ENCODE results near the gene NEDD4L.

NEDD4L gene

DNA sequence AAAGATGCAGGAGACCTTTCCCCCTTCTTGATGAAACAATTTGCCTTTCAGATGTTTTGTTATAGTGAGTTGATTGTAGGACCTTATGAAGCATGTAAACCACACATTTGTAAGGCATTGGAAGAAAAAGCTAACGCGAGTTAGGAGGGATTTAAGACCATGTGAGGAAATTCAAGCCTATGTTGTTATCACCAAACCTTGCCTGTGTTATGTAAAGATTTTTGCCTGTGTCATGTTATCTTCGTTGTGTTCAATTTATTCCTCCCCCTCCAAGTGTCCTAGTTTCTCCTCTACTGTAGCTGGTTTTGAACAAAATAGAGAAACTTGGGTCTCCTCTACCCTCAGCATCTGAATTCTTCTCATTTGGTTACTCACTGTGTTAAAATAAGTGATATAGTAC, 173.0 kb downstream of the NEDD4L start:
- no peak for DNase-seq

- DNase-seq: no peak
Measured at GRCh38 chr18:58218117-58218516, 174.1 kb downstream of the NEDD4L start.

- DNase-seq: no peak
Measured at GRCh38 chr18:58221060-58221725, 177.2 kb downstream of the NEDD4L start.

GRCh38 chr18:58222432-58223125, 178.6 kb downstream of the NEDD4L start:
- DNase-seq: no peak

DNA sequence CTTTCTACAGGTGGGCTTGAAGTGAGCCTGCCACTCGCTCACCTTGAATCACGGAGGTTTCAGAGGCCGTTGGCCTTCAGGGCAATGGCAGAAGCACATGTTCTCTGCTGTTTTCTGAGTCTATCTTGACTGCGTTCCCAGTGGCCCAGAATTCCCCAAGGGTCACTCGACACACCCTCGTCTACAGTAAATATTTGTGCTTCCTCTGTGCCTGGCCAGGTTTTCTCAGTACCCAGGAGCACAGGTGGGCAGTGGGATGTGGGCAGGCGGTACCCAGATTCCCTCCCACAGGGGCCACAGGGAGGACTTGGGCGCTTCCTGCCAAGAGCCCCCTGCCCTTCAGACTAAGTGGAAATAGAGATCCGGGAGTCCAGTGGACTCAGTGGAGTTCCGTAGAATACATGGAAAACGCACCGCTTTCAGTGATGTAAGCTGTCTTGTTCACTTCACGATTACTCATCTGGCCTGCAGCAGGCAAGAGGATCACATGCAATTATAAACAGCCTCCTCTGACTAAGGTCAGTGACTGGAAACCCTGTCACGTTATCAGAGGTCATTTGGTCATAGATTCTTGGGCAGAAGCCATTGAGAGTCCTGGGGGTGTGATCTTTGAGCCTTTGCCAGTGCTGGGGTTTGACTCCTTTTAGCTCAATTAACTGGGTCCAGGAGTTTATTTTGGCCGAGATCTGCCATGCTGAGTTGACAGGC, 179.8 kb downstream of the NEDD4L start:
- no peak for DNase-seq

DNA sequence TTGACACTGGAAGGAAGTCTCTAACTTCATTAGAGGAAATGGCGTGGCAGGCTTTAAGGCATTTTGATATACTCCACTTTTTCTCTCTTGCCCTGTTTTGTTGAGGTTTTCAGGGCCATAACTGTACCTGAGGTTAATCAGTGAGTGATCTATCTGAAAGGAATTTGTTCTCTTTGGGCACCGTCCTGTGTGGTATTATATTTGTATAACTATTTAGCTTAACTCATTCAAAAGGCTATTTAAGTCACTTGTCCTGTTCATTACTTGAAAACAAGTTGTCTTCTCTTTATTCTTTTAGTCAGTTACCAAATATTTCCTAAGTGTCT, 180.4 kb downstream of the NEDD4L start:
- DNase-seq: no peak

- DNase-seq: no peak
Measured at GRCh38 chr18:58225101-58225500, 181.1 kb downstream of the NEDD4L start.

DNA sequence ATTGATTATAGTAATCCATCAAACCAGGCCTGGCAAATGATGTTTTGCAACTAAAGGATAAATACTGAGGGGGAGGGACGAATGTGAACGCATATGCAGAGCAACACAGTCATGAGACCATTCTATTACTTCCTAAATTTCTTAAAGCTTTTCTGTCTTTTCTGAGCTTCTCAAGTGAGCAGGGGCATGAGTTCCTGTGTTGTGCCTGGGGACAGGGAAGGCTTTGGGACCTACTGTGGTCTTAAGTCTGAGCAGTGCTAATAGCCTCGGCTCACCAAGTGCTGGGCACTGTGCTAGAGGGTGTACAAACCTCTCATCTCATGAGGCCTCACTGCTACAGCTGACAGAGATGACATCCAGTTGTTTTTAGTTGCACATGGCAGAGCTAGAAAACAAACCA, 182.4 kb downstream of the NEDD4L start:
- peak; percentile 22 to 30 for DNase-seq

DNA sequence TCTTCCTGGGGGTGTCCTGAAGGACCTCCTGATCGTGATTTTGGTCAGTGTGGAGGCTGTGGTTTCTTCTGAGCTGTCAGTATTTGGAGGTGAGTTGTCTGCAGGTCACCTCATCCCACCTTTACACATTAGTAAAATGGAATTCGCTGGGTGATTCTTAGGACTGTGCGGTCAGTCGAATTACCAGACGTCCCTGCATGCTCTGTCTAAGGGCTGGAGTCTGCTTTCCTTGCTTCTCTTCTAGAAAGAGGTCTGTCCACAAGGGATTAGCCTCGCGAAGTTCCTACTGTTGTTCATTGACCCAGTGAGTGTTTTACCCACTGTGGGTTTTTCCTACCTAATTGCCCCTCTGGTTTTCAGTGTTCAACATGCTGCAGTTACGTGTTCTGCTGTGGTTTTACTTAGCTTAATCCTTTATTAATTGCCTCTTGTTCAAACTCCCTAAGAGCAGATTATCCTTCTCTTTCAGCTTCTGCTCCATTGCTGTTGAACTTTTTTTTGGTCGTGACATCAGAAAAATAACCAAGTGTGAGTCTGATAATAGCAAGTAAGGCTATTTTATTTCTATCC, 183.4 kb downstream of the NEDD4L start:
- no peak for DNase-seq

GRCh38 chr18:58228176-58228575, 184.2 kb downstream of the NEDD4L start:
- DNase-seq: no peak

DNA sequence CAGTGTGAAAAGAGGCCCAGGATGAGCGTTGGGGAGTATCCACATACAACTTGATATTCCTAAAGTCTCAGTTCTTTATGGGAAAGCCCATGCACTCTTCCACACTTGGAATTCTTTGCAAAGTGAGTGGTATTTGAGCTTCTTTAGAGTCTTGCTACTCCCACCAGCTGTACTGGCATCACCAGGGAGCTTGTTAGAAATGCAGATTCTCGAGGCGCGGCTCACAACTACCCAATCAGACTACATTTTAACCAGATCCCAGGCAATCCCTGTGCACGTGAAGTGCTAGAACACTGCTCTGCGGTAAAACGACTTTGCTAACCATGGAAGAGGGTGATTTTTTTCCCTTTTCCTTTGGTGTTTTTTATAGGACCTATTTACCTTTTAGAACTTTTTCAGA, 184.7 kb downstream of the NEDD4L start:
- no peak for DNase-seq

DNA sequence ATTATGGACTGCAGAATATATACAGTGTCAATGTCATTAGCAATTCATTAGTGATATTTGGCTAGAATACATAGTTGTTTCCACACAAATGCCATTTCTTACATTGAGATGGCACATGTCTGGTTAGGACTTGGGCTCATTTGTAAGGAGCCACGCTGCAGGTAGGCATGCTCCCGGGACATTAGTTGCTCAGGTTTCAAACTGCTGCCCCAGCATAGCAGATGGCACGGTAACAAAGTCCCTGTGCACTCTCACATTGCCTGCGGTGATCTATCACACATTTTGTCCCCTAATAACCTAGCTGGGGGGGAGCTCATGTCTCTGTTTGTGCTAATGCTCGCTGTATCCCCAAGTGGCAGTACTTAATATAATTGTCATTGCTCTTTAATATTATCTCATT, 185.1 kb downstream of the NEDD4L start:
- no peak for DNase-seq

- DNase-seq: no peak
Measured at GRCh38 chr18:58230438-58231179, 186.6 kb downstream of the NEDD4L start.

DNA sequence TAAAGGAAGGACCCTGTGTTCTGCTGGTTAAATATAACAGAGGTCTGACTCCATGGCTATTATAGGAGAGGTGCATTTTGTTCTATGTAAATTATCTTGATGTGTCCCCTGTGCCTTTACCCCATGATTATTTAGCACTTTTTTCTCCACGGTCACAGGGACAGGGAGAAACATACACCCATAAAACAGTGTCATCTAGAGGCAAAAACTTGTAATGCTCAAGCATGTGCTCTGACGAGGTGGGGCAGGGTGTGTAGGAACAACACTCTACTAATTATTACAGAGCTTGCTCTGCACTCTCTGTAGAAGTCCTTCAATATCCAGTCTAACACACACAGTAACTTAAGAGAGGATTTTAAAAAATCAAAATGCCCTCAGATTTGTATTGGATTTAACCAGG, 187.9 kb downstream of the NEDD4L start:
- DNase-seq: peak; percentile 9 to 31

DNA sequence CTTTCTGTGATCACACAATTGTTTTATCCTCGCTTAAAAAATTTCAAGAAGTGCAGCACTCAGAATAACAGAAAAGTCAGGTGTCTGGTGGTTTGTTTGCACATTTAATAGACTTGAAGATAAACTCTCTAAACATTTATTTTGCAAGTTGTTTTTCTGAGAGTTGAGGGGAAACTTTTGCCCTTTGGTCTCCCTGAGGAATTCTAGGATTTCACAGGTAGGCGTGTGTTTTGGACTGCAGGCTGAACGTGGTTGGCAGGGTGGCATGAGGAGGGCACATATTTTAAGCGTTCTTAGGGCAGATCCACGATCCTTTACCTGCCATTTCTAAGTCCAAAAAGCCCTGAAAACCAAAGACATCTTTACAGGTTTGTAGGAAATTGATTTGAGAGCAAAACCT, 188.6 kb downstream of the NEDD4L start:
- DNase-seq: no peak

DNA sequence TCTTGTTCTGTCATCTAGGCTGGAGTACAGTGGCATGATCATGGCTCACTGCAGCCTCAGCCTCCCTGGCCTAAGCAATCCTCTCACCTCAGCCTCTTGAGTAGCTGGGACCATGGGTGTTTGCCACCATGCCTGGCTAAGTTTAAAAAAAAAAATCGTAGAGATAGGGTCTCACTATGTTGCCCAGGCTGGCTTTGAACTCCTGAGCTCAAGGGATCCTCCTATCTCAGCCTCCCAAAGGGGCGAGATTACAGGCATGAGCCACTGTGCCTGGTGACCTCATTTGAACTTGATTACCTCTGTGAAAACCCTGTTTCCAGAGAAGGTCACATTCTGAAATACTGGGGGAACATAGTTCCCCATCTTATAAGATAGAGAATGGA, 190.3 kb downstream of the NEDD4L start:
- no peak for DNase-seq

GRCh38 chr18:58235001-58235436, 191.0 kb downstream of the NEDD4L start:
- no peak for DNase-seq

- DNase-seq: no peak
Measured at GRCh38 chr18:58239879-58240278, 195.9 kb downstream of the NEDD4L start.

DNA sequence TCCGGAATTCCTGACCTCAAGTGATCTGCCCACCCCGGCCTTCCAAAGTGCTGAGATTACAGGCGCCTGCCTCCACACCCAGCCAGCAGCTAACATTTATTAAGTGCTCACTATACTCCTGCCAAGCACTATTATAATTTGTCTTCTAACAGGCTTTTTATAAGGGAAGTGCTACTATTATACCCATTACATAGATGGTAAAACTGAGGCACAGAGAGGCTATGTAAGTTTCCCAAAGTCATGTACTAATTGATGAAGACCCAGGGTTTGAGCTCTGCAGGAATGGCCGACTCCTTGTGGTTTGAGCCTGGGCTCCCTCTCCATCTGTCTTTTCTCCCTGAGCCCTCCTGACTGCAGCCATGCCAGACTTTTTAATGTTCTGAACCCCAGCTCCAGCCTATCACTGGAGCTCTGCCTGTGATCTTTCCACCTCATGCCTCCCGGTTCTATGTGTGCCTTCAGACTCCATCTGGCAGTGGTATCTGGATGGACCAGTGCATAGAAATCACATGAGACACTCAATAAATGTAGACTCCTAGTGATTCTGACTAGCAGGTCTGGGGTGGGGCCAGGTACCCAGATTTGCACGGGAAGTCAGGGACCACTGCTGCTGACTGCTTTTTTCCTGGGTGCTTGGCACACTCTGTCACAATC, 197.1 kb downstream of the NEDD4L start:
- DNase-seq: no peak

- DNase-seq: no peak
Measured at GRCh38 chr18:58241877-58242276, 197.9 kb downstream of the NEDD4L start.

DNA sequence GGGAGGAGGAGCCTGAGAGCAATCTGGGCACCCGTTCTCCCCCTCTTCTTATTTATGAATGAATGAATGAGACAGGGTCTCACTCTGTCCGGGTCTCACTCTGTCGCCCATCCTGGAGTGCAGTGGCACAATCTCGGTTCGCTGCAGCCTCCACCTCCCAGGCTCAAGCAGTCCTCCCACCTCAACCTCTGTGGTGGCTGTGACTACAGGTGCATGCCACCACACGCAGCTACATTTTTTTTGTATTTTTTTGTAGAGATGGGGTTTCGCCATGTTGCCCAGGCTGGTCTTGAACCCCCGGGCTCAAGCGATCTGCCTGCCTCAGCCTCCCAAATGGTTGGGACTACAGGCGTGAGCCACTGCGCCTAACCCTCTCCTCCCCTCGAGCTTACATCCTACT, 198.4 kb downstream of the NEDD4L start:
- no peak for DNase-seq

DNA sequence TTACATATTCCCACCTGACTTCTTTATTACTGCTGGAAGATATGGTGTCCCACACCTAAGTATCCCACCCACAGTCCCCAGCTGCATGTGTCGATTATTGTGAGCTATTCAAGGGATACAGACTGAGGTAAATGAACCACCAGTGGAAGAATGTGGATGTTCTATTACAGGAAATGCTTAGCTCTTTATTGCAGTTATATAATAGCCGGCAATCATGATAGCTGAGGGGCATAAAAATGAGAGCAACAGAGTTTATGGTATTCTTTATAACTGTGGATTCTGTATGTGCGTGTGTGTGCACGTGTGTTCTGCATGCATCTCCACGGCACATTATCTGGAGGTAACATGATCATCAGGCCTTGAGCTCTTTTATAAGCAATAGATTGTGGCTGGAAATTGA, 198.9 kb downstream of the NEDD4L start:
- no peak for DNase-seq

GRCh38 chr18:58243401-58243800, 199.4 kb downstream of the NEDD4L start:
- DNase-seq: no peak
